ENCODE results near the gene KIF26A.
A peak's percentile ranks its signal among the peaks of the same experiment; 100 is the strongest.

KIF26A gene

DNA sequence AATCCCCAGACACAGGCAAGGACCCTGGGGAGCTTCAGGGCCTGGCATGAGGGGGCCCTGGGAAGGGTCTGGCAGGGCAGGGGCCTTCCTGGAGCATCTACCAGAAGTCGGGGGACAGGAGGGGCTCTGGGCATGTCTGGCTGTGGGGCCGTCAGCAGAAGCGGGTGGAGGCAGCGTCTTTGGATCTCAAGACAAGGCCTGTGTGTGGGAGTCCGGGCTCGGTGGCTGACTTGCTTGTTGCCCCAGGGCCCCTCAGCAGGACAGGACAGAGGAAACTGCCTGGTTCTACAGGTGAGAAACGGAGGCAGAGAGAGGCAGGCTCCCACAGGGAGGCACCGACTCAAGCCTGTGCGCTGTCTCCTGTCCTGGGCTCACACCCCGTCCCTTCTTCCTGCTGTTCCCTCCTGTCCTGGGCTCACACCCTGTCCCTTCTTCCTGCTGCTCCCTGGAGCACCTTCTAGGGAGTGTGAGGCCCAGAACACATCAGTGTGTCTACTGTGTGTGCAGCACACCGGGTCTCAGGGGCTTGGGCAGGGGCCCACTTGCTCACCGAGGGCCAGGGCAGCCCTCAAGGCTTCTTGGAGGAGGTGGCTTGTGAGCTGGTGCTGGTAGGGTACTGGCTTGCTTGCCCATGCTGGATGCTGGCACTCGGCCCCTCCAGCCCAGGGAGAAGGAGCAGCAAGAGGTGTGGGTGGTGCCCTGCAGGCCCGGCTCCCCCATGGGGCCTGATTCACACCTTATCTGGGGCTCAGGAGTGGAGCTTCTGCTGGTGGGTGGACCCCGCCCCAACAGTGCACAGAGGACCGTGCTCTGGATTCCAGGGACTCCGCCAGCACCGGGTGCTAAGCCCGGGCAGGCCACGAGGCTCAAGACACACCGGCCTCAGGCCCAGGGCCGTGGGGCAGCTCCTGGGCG is 38.0 kb upstream of the KIF26A start:
- H3K4me3 ChIP-seq = no peak overlapping the region
- peak overlapping the region; percentile 31 to 86 (median 71) for H3K27ac ChIP-seq

DNA sequence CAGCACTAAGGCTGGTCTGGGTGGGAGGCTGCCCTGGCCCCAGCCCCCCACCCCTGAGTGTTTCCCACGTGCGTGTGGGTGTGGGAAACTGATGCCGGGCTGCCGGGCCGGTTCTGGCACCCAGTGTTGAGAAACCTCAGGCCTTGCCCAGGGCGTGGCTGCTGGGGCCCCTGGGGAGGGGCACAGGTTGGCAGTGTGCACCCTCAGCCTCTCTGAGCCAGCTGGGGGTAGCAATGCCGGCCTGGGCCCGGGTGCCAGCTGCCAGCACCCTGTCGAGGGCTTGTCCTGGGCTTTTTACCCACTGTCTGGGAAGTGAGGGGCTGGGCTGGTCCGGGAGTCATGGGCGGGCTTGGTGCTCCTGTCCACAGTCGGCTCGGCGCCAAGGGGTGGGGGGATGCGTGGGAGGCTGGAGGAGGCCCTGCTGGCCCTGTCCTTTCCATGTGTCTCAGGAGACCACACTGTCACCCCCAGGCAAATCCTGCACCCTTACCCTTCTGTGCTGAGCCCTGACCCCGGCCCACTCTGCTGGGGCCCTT is 37.2 kb upstream of the KIF26A start:
- Histone ChIP-seq H3K27ac (peak overlapping the region; percentile 31 to 86 (median 71)), H3K4me3 (no peak overlapping the region)

DNA sequence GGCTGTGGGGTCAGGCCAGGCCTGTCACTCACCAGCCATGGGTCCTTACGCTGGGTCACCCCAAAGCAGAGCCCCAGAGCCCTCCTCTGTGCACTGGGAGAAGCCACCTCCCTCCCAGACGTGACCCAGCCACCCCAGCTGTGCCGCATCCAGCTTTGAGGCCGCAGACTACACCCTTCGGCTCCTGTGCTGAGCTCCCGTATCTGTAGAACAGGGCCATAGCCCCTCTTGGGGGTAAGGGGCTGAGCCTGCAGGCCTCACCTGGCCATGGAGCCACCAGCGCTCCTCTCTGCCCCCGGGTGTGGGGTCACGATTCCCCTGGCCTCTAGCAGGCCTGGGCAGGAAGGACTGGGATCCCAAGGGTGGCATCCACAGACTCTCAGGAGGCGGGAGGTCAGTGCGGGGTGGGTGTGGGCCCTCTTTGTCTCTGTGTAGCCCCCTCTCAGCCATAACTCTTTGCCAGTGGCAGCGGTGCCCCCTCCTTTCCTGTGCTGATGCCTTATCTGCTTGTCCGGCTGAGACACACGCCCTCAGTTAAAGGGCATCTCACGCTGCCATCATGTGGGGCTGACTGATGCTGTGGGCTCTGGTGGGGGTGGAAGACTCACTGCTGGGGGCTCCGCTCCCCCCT is 36.6 kb upstream of the KIF26A start:
- Histone ChIP-seq H3K4me3 (no peak overlapping the region), H3K27ac (peak overlapping the region in 19 of 21 experiments; percentile 29 to 86 (median 72))

DNA sequence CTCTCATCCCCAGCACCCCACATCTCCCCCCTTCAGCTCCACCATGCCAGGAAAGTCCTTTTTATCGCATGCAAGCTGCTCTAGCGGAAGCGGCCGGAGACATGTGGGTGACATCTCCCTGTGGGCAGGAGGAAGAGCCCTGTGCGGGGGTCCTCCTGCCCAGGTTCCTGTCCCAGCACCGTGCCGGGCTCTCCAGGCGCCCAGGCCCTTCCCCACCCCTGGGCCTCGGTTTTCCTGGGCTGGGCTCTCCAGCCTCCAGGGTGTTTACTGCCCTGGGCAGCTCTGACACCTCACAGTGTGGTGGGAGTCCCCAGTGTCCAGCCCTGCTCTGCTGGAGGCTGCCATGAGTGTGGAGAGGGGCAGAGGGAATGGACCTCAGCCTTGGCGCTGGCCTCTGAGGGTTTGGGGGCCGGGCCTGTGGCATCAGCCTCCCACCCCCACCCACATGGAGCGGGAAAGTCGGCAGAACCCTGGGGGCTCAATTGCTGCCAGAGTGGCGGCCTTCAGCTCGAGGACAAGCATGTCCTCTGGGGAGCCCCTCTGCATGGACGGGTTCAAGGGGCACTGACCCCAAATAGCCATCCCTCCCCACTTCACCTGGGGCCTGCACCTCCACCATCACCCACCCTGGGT is 36.0 kb upstream of the KIF26A start:
- no peak overlapping the region for H3K4me3 ChIP-seq
- peak overlapping the region in 4 of 21 experiments; percentile 70 to 86 (median 78) for H3K27ac ChIP-seq

DNA sequence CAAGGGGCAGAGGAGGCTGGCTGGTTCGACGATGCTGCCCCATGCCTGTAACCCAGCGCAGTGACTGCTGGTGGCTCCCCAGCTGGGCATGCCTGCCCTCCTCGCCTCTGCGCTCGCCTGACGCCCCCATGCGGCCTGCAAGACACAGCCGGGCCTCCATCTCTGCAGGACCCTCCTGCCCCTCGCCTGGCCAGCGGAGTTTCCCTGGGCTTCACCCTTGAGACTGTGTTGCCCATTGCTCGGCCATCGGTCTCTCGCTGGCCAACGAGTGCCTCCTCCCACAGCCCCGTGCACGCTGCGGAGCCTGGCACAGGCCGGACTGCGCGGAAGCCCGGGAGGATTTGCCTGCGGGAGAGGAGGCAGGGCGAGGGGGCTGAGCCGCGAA is 35.3 kb upstream of the KIF26A start:
- Histone ChIP-seq H3K4me3 (no peak overlapping the region), H3K27ac (no peak overlapping the region)

DNA sequence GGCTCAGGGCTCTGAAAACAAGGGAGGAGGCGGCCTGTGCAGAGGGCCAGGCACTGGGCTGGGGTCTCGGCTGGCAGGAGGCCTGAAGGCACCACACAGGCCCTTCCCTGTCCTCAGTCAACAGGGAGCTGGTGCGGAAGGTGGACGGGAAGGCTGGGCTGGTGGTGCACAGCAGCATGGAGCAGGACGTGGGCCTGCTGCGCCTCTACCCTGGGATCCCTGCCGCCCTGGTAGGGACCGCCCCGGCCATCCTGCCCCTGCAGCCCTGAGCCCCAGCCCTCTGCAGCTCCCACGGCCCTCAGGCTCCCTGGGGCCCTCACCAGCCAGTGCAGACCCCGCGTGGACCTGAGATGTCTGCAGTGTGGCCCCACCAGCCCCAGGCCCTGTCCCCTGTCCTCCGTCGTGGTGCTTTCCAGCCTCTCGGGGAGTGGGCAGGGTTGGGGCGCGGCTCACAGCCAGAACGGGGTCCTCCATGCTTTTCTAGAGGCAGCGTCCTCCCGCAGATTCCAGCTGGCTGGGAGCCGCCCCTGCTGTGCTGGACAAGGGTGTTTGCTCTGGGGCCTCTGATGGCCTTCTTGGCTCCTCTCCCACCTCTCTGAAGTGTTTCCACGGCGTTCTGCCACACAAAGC is 34.8 kb upstream of the KIF26A start:
- H3K4me3 ChIP-seq = no peak overlapping the region

DNA sequence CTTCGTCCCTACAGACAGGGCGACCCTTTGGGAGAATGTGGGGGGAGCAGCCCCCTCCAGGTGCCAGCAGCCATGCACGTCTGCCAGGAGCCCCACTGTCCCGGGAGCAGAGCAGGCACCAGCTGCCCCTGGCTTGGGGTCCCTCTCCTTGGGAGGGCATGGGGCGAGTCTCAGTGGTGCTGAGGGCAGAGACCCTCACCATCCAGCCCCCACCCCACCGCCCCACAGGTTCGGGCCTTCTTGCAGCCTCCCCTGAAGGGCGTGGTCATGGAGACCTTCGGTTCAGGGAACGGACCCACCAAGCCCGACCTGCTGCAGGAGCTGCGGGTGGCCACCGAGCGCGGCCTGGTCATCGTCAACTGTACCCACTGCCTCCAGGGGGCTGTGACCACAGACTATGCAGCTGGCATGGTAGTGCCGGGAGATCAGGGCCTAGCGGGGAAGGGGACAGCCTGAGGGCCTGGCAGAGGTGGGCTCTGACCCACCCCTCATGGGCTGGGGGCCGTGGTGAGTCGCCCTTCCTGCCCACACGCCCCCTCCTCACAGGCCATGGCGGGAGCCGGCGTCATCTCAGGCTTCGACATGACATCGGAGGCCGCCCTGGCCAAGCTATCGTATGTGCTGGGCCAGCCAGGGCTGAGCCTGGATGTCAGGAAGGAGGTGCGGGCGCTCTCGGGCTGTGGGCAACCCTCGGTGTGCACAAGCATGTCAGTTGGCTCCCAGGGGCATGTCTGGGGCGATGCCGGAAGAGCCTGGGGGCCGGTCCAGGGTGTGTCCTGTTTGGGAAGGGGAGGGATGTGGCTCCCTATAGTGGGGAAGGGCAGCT is 34.1 kb upstream of the KIF26A start:
- Histone ChIP-seq H3K27ac (peak overlapping the region in 11 of 21 experiments; percentile 4 to 79 (median 40)), H3K4me3 (no peak overlapping the region)

More for the DNA sequence above, 34.8 kb upstream of the KIF26A start:
- peak overlapping the region in 1 of 21 experiments; percentile 36 for H3K27ac ChIP-seq

DNA sequence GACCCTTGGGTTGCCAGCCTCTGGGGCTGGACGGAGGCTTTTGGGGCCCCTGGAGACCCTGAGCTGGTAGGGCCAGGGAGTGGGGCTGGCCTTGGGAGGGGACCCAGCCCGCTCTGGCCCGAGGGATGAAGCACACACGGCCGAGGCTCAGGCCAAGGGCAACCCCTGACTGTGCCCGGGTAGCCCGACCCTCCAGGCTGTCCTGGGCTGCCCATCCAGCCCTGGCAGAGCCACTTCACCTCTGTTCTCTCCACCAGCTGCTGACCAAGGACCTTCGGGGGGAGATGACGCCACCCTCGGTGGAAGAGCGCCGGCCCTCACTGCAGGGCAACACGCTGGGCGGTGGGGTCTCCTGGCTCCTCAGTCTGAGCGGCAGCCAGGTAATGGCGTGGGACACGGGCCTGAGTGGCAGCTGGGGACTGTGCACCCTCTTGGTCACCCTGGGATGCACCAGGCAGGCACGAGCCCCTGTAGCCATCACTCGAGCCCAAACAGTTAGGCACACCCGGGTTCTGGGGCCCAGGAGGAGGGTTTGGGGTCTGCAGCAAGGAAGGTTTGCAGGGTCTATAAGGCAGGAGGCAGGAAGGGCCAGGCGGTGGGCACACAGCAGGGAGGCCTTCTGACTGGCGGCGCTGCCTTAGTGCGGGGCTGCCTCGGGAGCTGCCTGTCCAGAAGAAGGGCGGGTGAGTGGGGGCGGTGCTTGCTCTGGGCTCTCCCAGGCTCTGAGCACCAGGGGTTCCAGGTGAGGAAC is 33.1 kb upstream of the KIF26A start:
- H3K4me3 ChIP-seq = no peak overlapping the region
- peak overlapping the region in 14 of 21 experiments; percentile 1 to 81 (median 59) for H3K27ac ChIP-seq

DNA sequence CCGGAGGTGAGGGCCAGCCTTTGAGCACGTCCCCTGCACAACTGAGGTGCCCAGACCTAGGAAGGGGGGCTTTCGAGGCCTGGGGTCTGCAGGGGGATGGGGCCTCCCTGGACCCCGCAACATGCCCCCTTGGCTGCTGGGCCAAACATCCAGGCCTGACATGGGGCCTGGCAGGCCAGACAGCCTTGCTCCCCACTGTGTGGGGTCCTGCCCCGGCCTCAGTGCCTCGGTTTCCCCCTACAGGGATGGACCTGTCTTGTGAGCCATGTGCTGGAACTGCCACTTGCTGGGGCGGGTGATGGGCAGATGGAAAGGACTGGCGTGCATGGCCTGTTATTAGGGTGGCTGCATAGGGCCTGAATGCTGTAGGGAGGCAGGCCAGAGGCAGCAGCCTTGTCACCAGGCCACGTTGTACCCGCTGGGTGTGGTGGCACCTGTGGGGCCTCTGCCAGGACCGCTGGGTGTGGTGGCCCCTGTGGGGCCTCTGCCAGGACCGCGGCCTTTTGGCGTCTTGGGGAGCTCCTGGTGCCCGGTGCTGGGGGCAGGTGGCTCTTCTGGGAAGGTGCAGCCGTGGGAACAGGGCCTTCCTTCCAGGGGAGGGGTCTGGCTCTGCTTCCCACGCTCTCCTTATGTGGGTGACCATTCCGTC is 32.4 kb upstream of the KIF26A start:
- no peak overlapping the region for H3K4me3 ChIP-seq
- peak overlapping the region in 17 of 21 experiments; percentile 1 to 81 (median 61) for H3K27ac ChIP-seq

DNA sequence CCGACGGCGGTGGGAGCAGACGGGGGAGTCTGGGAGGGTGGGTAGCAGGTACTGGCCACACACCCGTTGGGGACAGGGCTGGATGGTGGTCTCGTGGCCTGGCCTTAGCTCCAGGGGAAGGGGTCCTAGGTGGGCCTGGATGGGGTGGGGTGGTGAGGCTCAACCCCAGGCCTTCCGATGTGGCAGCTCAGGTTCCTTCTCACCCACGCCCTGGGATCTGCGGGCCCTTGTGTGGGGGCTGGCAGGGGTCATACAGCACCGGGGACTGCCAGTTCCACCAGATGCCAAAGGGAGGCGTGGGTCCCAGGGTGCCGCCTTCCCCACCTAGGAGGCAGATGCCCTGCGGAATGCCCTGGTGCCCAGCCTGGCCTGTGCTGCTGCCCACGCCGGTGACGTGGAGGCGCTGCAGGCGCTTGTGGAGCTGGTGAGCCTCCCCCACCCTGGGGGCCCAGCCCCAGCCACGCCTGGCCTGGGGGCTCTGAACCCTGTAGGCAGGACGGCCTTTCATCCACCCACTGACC is 31.9 kb upstream of the KIF26A start:
- H3K4me3 ChIP-seq = no peak overlapping the region

DNA sequence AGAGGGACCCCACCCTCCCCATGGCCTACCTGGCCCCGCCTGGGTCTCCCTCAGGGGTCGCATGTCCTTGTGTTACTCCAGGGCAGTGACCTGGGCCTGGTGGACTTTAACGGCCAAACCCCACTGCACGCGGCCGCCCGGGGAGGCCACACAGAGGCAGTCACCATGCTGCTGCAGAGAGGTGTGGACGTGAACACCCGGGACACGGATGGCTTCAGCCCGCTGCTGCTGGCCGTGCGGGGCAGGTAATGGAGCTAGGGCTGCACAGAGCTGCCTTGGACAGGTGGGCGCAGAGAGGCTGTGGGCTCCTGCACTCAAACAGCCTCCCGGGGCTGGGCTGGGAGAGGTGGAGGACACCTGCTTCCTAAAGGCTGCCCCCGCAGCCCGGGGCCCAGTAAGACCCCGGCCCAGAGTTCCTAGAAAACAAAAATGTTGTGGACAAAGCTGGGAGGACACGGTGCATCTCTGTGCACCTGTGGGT is 31.2 kb upstream of the KIF26A start:
- no peak overlapping the region for H3K4me3 ChIP-seq
- H3K27ac ChIP-seq = peak overlapping the region in 16 of 21 experiments; percentile 4 to 81 (median 66)

More for the DNA sequence above, 31.9 kb upstream of the KIF26A start:
- peak overlapping the region in 16 of 21 experiments; percentile 5 to 81 (median 64) for H3K27ac ChIP-seq

DNA sequence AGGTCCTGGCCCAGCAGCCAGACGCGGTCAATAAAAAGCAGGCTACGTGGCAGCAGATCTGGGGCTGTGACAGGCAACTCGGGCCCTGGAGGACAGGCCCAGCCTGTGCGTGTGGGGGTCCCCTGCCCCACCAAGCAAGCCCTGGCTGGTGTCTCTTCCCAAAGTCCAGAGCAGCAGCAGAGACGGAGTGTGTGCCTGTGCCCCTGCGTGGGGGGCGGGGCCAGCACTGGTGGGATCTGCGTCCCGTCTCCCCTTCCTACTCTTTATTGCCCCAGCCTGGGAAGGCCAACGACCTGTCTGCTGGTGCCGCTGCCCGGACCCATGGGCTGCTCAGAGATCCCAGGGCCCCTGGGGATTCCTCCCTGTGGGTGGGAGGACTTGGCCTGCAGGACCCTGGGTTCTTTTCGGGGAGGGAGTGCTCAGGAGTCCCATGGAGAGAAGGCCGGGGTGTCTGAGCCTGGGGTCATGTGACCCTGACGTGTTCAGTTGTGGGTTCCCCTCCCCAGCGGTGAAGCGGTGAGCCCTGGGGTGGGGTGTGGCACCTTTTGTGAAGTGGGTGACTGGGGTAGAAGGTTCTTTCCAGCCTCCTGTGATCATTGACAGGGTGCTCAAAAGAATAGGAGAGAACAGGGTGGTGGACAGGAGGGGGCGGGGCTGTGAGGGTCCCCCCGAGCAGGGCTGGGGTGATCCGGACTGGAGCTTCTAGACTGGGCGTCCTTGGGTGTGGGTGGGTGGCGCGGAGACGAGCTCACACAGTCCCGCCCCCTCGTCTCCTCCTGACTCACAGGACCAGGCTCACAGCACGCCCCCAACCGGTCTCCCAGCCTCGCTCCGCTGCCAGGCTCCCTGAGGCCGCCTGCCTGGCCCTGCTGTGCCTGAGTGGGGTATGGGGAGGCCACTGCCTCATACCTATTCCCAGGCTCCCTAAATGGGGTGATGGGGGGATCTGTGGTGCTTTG is 30.5 kb upstream of the KIF26A start:
- H3K27ac ChIP-seq = peak overlapping the region in 18 of 21 experiments; percentile 15 to 81 (median 66)
- H3K4me3 ChIP-seq = no peak overlapping the region

DNA sequence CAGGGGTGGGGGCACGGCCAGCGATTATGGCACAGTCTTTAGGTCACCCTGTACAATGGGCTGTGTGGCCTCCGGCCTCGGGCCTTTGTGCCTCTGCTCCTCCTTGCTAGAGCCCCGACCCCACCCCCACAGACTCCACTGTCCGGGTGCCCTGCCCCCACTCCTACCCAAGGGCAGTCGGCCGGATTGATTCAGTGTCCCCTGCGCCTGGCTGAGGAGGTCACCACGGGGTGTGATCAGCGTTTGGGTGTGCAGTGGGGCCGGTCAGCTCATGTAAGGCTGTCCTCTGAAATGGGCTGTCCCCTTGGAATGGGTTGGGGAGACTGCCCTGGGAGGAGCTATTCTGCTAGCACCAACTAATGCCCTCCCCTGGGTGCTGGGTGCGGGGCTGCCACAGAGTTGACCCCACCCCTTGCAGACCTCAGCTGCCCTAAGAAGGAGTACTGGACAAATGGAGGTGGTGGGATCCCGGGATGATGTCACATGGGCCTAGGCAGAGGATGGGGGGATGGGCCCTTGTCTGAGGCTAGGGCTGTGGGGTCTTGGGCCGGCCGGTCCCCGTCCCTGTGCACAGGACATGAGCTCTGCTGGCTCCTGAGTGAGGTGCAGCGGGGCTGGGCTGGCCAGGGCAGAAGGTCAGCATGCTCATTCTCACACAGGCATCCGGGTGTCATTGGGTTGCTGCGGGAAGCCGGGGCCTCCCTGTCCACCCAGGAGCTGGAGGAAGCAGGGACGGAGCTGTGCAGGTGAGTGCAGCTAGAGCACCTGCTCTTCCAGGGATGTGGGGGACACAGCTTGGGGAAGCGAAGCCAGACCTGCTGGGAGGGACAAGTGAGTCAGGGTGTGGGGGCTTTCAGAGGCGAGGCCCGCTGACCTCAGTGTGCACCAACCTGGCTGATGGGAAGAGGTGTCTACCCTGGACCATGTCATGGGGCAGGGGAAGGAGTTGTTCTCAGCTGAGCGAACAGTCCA is 29.5 kb upstream of the KIF26A start:
- H3K4me3 ChIP-seq = no peak overlapping the region
- H3K27ac ChIP-seq = peak overlapping the region in 18 of 21 experiments; percentile 15 to 81 (median 66)

DNA sequence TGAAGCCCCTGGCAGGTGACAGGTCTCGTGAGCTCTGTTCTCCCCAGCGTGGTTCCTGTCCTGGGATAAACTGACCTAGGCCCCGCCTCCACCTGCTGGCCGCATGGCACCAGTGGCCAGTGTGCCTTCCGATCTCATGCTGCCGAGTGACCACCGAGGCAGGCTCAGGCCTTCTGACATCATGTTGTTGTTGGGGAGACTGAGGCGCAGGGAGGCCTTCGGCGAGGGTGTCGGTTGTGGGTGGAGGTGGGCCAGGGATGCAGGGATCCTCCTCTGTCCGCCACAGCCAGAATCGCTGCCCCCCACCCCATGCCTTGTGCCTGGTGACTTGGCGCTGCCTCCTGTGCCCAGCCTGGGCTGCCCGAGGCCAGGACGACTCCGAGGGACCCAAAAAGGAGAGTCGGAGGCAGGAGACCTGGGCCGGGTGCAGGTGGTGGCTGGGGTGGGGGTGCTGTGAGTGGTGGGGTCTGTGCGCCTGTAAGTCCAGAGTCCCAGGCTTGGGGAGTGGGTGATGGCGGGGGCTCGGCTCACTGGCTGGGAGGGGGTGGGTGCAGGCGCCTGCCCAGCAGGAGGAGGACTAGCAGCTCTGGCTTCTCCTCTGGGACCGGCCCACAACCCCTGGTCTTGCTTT is 28.5 kb upstream of the KIF26A start:
- Histone ChIP-seq H3K27ac (peak overlapping the region in 8 of 21 experiments; percentile 9 to 81 (median 61)), H3K4me3 (no peak overlapping the region)
